Osteocyte (in vitro differentiated cells): ENCODE data around the gene VSIG10L2. TPM values are rescaled to one million over a fixed set of nuclear protein-coding genes. Genes with fewer than 3 reads are reported as not detected.

Experiments used
- DNase-seq: peaks from one replicate; pipeline ENCODE4 v3.0.0; 2021; ENCODE audit warnings: mixed read lengths; ENCODE audit not compliant: unreplicated experiment; ENCODE audit errors: extremely low spot score
- H3K27ac Mint-ChIP-seq: one replicate; pipeline ENCODE4 v1.8.0; 2021; ENCODE audit warnings: mild to moderate bottlenecking, mixed read lengths; ENCODE audit not compliant: unreplicated experiment
- H3K27me3 Mint-ChIP-seq: one replicate; pipeline ENCODE4 v1.8.0; 2021; ENCODE audit warnings: mixed read lengths; ENCODE audit not compliant: unreplicated experiment
- H3K36me3 Mint-ChIP-seq: one replicate; pipeline ENCODE4 v1.8.0; 2021; ENCODE audit warnings: mixed read lengths; ENCODE audit not compliant: unreplicated experiment
- H3K4me1 Mint-ChIP-seq: one replicate; pipeline ENCODE4 v1.8.0; 2021; ENCODE audit warnings: mixed read lengths; ENCODE audit not compliant: unreplicated experiment
- H3K4me3 Mint-ChIP-seq: one replicate; pipeline ENCODE4 v1.8.0; 2021; ENCODE audit warnings: mild to moderate bottlenecking, moderate library complexity, mixed read lengths; ENCODE audit not compliant: unreplicated experiment
- H3K9me3 Mint-ChIP-seq: one replicate; pipeline ENCODE4 v1.8.0; 2021; ENCODE audit warnings: mixed read lengths; ENCODE audit not compliant: unreplicated experiment
- CTCF ChIP-seq: fragments of 200-600 bp; sonication (generic); IDR thresholded peaks from 2 replicates; pipeline ENCODE4 v1.5.0; 2021; ENCODE audit warnings: antibody characterized with exemption, mild to moderate bottlenecking, moderate library complexity
- total RNA-seq: library from RNA; stranded (reverse); gene quantifications from 2 replicates; pipeline ENCODE4 v1.2.1, GENCODE V29; 2021

The VSIG10L2 gene
- total RNA-seq, 1 donor from 2014 or later, result not detected

GRCh38 chr11:125976156-125976555, 30.3 kb downstream of the VSIG10L2 start:
- DNase-seq, result no peak
- no peak for TF ChIP-seq CTCF
- H3K4me1 Mint-ChIP-seq, result peaks cover 18% of the 10 kb centered on the region
- no peak overlapping the region for H3K4me3 Mint-ChIP-seq
- H3K27ac Mint-ChIP-seq, result no peak overlapping the region
- no peaks in the 10 kb centered on the region for H3K9me3 Mint-ChIP-seq
- H3K36me3 Mint-ChIP-seq, result peaks cover 13% of the 10 kb centered on the region
- no peaks in the 10 kb centered on the region for H3K27me3 Mint-ChIP-seq

DNA sequence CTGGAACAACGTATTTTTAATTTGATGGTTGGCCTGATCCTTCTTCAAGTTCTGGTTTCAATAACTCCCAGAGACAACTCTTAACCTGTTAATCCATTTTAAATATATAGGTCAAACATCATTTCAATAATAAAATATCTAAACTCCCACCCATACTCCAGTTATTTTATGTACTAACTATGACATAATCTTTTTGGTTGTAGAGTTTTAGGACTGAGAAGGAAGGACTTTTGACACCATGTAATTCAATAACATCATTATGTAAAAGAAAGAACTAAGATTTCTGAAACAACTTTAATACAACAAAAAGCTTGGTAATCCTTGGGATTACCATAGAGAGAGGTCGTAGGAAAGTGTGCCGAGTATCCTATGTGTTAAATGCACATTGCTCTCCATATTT, 31.5 kb downstream of the VSIG10L2 start:
- H3K27me3 Mint-ChIP-seq, result no peaks in the 10 kb centered on the region
- H3K4me3 Mint-ChIP-seq, result no peak overlapping the region
- H3K4me1 Mint-ChIP-seq, result peaks cover 18% of the 10 kb centered on the region
- H3K9me3 Mint-ChIP-seq, result no peaks in the 10 kb centered on the region
- DNase-seq, result no peak
- H3K36me3 Mint-ChIP-seq, result peaks cover 13% of the 10 kb centered on the region
- H3K27ac Mint-ChIP-seq, result no peak overlapping the region
- no peak for TF ChIP-seq CTCF

DNA sequence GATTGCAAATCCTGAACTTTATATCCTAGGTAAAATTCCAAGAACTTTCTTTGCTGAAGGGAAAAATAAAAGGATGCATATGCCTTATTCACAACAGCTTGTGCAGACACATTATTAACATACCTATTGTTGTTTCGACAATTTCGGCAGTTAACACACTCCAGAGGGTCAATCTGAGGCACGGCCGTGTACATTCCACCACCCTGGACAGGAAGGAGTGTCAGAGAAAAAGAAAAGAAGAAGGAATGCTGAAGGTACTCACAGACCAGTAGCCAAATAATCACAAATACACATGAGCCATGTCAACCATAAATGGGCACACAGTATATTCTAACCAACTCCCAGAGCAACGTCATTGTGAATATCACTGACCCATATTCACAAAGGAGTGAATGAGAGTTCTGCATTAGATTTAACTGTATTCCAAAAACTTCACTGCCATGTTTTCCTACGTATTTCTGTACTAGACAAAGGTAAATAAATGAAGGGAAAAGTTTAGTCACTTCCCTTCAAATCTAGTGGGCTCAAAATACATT, 32.4 kb downstream of the VSIG10L2 start:
- Mint-ChIP-seq H3K4me1 (peaks cover 18% of the 10 kb centered on the region), H3K27ac (no peak overlapping the region), H3K27me3 (no peaks in the 10 kb centered on the region), H3K36me3 (peaks cover 19% of the 10 kb centered on the region), H3K4me3 (no peak overlapping the region), H3K9me3 (no peaks in the 10 kb centered on the region)
- no peak for DNase-seq
- no peak for TF ChIP-seq CTCF

- Mint-ChIP-seq H3K4me1 (peaks cover 22% of the 10 kb centered on the region), H3K4me3 (no peak overlapping the region), H3K27me3 (no peaks in the 10 kb centered on the region), H3K36me3 (peaks cover 24% of the 10 kb centered on the region), H3K27ac (no peak overlapping the region), H3K9me3 (no peaks in the 10 kb centered on the region)
- DNase-seq, result no peak
- TF ChIP-seq CTCF, result no peak
These were observed 33.0 kb downstream of the VSIG10L2 start for GRCh38 chr11:125978778-125979407.

- no peaks in the 10 kb centered on the region for H3K9me3 Mint-ChIP-seq
- TF ChIP-seq CTCF, result no peak
- H3K4me3 Mint-ChIP-seq, result no peak overlapping the region
- H3K4me1 Mint-ChIP-seq, result peaks cover 27% of the 10 kb centered on the region
- no peak for DNase-seq
- H3K27me3 Mint-ChIP-seq, result no peaks in the 10 kb centered on the region
- peaks cover 24% of the 10 kb centered on the region for H3K36me3 Mint-ChIP-seq
- H3K27ac Mint-ChIP-seq, result no peak overlapping the region
These were observed 33.7 kb downstream of the VSIG10L2 start for GRCh38 chr11:125979511-125979910.
